PC-3 (cell line): ENCODE results near the gene TGM2. TPM values are rescaled to one million over a fixed set of nuclear protein-coding genes. Genes with fewer than 3 reads are reported as not detected.

ENCODE experiments used
- ATAC-seq: fragments of 200-7000 bp; cut with Tn5 transposase; 2 replicates; pipeline ENCODE4 v1.9.1; 2020; ENCODE audit warnings: mild to moderate bottlenecking, moderate library complexity
- BruUV-seq: library from RNA; stranded (reverse); fragments of 400-500 nt; replicated peaks from 2 replicates; lab custom pipeline; 2021; lab: Mats Ljungman, UMichigan
- CTCF ChIA-PET: fragments of 300-600 bp; sonication (Branson Sonifier 250); formaldehyde crosslinking; loops from one replicate; lab custom pipeline; 2022; ENCODE audit warnings: antibody characterized with exemption; lab: Charles Lee
- POLR2A ChIA-PET: fragments of 300-600 bp; sonication (Branson Sonifier 250); formaldehyde crosslinking; loops from one replicate; lab custom pipeline; 2022; ENCODE audit warnings: antibody characterized with exemption; ENCODE audit not compliant: unreplicated experiment; lab: Charles Lee
- DNase-seq: peaks from one replicate; pipeline ENCODE4 v3.0.0-alpha.2; 2015
- H2AFZ ChIP-seq: fragments of 300-600 bp; sonication (generic); 2 replicates; pipeline ENCODE4 v1.6.0; 2016; ENCODE audit warnings: antibody characterized with exemption, low read length
- H3F3A ChIP-seq: fragments of 300-600 bp; sonication (generic); one replicate; pipeline ENCODE4 v1.6.0; 2017; ENCODE audit warnings: antibody characterized with exemption, low read length, control low read depth, mild to moderate bottlenecking; ENCODE audit not compliant: unreplicated experiment
- H3K27ac ChIP-seq: fragments of 300-600 bp; sonication (generic); 2 replicates; pipeline ENCODE4 v1.5.1; 2016; ENCODE audit warnings: mild to moderate bottlenecking, low read length
- H3K27me3 ChIP-seq: fragments of 300-600 bp; sonication (generic); 2 replicates; pipeline ENCODE4 v1.6.1; 2016; ENCODE audit warnings: low read length, mixed read lengths
- H3K36me3 ChIP-seq: fragments of 300-600 bp; sonication (generic); 2 replicates; pipeline ENCODE4 v1.6.1; 2016; ENCODE audit warnings: low read depth, mixed run types, low read length, mixed read lengths
- H3K4me1 ChIP-seq: fragments of 300-600 bp; sonication (generic); 2 replicates; pipeline ENCODE4 v1.5.1; 2016; ENCODE audit warnings: low read length; ENCODE audit not compliant: insufficient read depth
- H3K4me2 ChIP-seq: fragments of 300-600 bp; sonication (generic); 2 replicates; pipeline ENCODE4 v1.6.0; 2016; ENCODE audit warnings: low read length
- H3K4me3 ChIP-seq: fragments of 300-600 bp; sonication (generic); 2 replicates; pipeline ENCODE4 v1.5.1; 2016; ENCODE audit warnings: mild to moderate bottlenecking, low read length, mixed read lengths
- H3K79me2 ChIP-seq: fragments of 300-600 bp; sonication (generic); 2 replicates; pipeline ENCODE4 v1.6.1; 2017; ENCODE audit warnings: low read length, mixed read lengths
- H3K9ac ChIP-seq: fragments of 300-600 bp; sonication (generic); 2 replicates; pipeline ENCODE4 v1.6.0; 2016; ENCODE audit warnings: mild to moderate bottlenecking, low read length
- H3K9me2 ChIP-seq: fragments of 300-600 bp; sonication (generic); replicated peaks from 2 replicates; pipeline ENCODE4 v1.6.1; 2016; ENCODE audit warnings: mixed run types, low read length, mixed read lengths
- H3K9me3 ChIP-seq: fragments of 300-600 bp; sonication (generic); 2 replicates; pipeline ENCODE4 v1.6.1; 2016; ENCODE audit warnings: low read length, mixed read lengths
- H4K20me1 ChIP-seq: fragments of 300-600 bp; sonication (generic); 2 replicates; pipeline ENCODE4 v1.6.1; 2016; ENCODE audit warnings: low read length, mixed read lengths
- EZH2 ChIP-seq: fragments of 300-600 bp; sonication (generic); IDR thresholded peaks from one replicate; pipeline ENCODE4 v1.6.1; 2017; ENCODE audit warnings: antibody characterized with exemption, mild to moderate bottlenecking, low read length; ENCODE audit not compliant: unreplicated experiment
- EZH2phosphoT487 ChIP-seq: fragments of 300-600 bp; sonication (generic); IDR thresholded peaks from 2 replicates; pipeline ENCODE4 v1.6.1; 2018; ENCODE audit warnings: mild to moderate bottlenecking, antibody characterized with exemption, low read length, borderline replicate concordance
- intact Hi-C: fragments of 100-400 bp; cut with micrococcal nuclease; formaldehyde crosslinking; loops from 2 replicates; pipeline ENCODE4 v1.9.0; 2023
- total RNA-seq: library from RNA; depleted of rRNA; stranded (reverse); fragments of >200 nt; gene quantifications from 2 replicates; pipeline ENCODE4 v1.2.3, GENCODE V29; 2014
- TF ChIP-seq, protein P1 (sequence below): fragments of 300-600 bp; sonication (generic); conservative IDR thresholded peaks from 2 replicates; pipeline ENCODE4 v1.5.1; 2017; ENCODE audit warnings: antibody characterized with exemption, low read depth, mild to moderate bottlenecking, low read length

TGM2 gene
- total RNA-seq, 1 experiment from 2014 or later, result 583 TPM

DNA sequence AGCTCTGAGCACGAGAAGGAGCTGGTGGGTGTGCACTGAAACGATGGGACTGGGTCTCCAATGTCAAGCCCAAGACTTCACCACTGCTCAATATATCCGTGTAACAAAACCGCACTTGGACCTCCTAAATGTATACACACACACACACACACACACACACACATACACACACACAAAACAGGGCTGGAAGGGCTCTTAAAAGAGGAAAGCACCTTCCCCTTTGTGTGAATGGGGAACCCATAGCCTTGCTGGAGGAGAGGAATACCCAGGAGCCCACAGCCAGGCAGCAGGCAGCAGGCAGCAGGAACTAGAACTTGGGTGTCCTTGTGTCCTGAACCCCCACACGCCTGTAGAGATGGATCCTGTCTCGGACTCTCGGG lies 29.8 kb downstream of the TGM2 start:
- no peak overlapping the region for H3K4me3 ChIP-seq
- TF ChIP-seq EZH2 (no peak), EZH2phosphoT487 (no peak)
- TF ChIP-seq, protein P1, sequence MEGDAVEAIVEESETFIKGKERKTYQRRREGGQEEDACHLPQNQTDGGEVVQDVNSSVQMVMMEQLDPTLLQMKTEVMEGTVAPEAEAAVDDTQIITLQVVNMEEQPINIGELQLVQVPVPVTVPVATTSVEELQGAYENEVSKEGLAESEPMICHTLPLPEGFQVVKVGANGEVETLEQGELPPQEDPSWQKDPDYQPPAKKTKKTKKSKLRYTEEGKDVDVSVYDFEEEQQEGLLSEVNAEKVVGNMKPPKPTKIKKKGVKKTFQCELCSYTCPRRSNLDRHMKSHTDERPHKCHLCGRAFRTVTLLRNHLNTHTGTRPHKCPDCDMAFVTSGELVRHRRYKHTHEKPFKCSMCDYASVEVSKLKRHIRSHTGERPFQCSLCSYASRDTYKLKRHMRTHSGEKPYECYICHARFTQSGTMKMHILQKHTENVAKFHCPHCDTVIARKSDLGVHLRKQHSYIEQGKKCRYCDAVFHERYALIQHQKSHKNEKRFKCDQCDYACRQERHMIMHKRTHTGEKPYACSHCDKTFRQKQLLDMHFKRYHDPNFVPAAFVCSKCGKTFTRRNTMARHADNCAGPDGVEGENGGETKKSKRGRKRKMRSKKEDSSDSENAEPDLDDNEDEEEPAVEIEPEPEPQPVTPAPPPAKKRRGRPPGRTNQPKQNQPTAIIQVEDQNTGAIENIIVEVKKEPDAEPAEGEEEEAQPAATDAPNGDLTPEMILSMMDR, result no peak
- BruUV-seq, result no TSS peak
- no peaks in the 10 kb centered on the region for H4K20me1 ChIP-seq
- intact Hi-C loops, result no loop called here
- POLR2A ChIA-PET, result no interaction called here
- no peaks in the 10 kb centered on the region for H3K9me3 ChIP-seq
- H3K4me1 ChIP-seq, result peaks cover 34% of the 10 kb centered on the region
- no peaks in the 10 kb centered on the region for H3K27me3 ChIP-seq
- no peak for ATAC-seq
- CTCF ChIA-PET, result no interaction called here
- H3K9ac ChIP-seq, result peak overlapping the region; percentile 24; the same call in 1 of the 2 replicates
- peaks cover 68% of the 10 kb centered on the region for H3K36me3 ChIP-seq
- no peak overlapping the region for H2AFZ ChIP-seq
- peak overlapping the region; percentile 73 for H3K27ac ChIP-seq
- no peaks in the 10 kb centered on the region for H3F3A ChIP-seq
- H3K79me2 ChIP-seq, result no peaks in the 10 kb centered on the region
- no peak for DNase-seq
- H3K9me2 ChIP-seq, result no peaks in the 10 kb centered on the region
- H3K4me2 ChIP-seq, result no peak overlapping the region; the same call in 1 of the 2 replicates

GRCh38 chr20:38134427-38135270 lies 30.4 kb downstream of the TGM2 start:
- H3K4me3 ChIP-seq, result no peak overlapping the region
- H3F3A ChIP-seq, result peaks cover 2% of the 10 kb centered on the region
- peaks cover 66% of the 10 kb centered on the region for H3K36me3 ChIP-seq
- no peaks in the 10 kb centered on the region for H3K79me2 ChIP-seq
- POLR2A ChIA-PET, result interaction anchor here (0.6 kb wide), 1 partner anchor 240 kb away, joined by 4 read pairs; no protein-coding TSS in a partner anchor
- H3K27ac ChIP-seq, result peak overlapping the region; percentile 73
- H2AFZ ChIP-seq, result no peak overlapping the region
- intact Hi-C loops, result loop anchor here (1.0 kb wide), 1 partner anchor 17 kb away; no protein-coding TSS in a partner anchor
- ATAC-seq, result peak; percentile 58
- peak overlapping the region; percentile 24; the same call in 1 of the 2 replicates for H3K9ac ChIP-seq
- peak overlapping the region; percentile 47 for H3K4me2 ChIP-seq
- BruUV-seq, result no TSS peak
- CTCF ChIA-PET, result no interaction called here
- no peaks in the 10 kb centered on the region for H3K9me2 ChIP-seq
- peaks cover 34% of the 10 kb centered on the region for H3K4me1 ChIP-seq
- no peaks in the 10 kb centered on the region for H4K20me1 ChIP-seq
- no peaks in the 10 kb centered on the region for H3K9me3 ChIP-seq
- no peaks in the 10 kb centered on the region for H3K27me3 ChIP-seq
- peak; percentile 73 for DNase-seq
- TF ChIP-seq, protein P1, result no peak
- TF ChIP-seq EZH2 (no peak), EZH2phosphoT487 (no peak)
